ENCODE data around the gene FYB1.

DNA sequence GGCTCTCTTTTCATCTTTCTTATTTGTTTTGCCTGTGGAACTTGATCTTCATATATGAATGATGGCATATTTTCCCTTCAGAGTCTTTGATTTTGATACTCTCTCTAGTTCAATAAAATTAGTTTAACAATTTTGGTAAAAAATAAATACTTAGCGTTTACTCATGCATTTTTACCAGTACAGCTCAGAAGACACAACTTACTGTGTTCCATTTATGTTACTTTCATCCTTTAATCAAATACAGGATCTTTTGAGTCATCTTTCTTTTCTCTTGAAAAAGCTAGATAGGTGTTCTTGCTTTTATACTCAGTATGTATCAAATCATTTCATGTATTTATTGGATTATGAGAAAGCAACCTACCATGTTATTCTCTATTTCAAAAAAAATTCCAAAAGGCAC lies 98.0 kb downstream of the FYB1 start:
- TF ChIP-seq, protein P1, sequence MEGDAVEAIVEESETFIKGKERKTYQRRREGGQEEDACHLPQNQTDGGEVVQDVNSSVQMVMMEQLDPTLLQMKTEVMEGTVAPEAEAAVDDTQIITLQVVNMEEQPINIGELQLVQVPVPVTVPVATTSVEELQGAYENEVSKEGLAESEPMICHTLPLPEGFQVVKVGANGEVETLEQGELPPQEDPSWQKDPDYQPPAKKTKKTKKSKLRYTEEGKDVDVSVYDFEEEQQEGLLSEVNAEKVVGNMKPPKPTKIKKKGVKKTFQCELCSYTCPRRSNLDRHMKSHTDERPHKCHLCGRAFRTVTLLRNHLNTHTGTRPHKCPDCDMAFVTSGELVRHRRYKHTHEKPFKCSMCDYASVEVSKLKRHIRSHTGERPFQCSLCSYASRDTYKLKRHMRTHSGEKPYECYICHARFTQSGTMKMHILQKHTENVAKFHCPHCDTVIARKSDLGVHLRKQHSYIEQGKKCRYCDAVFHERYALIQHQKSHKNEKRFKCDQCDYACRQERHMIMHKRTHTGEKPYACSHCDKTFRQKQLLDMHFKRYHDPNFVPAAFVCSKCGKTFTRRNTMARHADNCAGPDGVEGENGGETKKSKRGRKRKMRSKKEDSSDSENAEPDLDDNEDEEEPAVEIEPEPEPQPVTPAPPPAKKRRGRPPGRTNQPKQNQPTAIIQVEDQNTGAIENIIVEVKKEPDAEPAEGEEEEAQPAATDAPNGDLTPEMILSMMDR (conservative IDR thresholded peaks at IDR 0.05; ENCODE audit: low read depth in 2 of 2) = no peak
- TF ChIP-seq EZH2phosphoT487 (IDR thresholded peaks at IDR 0.05; ENCODE audit: unreplicated experiment) (no peak), EZH2 (IDR thresholded peaks at IDR 0.05; ENCODE audit: low read depth, unreplicated experiment) (no peak), CREB1 (CRISPR knock-in tag; IDR thresholded peaks at IDR 0.05; ENCODE audit: low read depth) (no peak), POLR2AphosphoS5 (IDR thresholded peaks at IDR 0.05; ENCODE audit: low read depth) (no peak), JUNB (IDR thresholded peaks at IDR 0.05; ENCODE audit: unreplicated experiment) (no peak), NANOG (IDR thresholded peaks at IDR 0.05; ENCODE audit: borderline replicate concordance) (no peak), ZNF114 (CRISPR knock-in tag; IDR thresholded peaks at IDR 0.05) (no peak)
- TF ChIP-seq, protein P2, sequence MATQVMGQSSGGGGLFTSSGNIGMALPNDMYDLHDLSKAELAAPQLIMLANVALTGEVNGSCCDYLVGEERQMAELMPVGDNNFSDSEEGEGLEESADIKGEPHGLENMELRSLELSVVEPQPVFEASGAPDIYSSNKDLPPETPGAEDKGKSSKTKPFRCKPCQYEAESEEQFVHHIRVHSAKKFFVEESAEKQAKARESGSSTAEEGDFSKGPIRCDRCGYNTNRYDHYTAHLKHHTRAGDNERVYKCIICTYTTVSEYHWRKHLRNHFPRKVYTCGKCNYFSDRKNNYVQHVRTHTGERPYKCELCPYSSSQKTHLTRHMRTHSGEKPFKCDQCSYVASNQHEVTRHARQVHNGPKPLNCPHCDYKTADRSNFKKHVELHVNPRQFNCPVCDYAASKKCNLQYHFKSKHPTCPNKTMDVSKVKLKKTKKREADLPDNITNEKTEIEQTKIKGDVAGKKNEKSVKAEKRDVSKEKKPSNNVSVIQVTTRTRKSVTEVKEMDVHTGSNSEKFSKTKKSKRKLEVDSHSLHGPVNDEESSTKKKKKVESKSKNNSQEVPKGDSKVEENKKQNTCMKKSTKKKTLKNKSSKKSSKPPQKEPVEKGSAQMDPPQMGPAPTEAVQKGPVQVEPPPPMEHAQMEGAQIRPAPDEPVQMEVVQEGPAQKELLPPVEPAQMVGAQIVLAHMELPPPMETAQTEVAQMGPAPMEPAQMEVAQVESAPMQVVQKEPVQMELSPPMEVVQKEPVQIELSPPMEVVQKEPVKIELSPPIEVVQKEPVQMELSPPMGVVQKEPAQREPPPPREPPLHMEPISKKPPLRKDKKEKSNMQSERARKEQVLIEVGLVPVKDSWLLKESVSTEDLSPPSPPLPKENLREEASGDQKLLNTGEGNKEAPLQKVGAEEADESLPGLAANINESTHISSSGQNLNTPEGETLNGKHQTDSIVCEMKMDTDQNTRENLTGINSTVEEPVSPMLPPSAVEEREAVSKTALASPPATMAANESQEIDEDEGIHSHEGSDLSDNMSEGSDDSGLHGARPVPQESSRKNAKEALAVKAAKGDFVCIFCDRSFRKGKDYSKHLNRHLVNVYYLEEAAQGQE (IDR thresholded peaks at IDR 0.05; ENCODE audit: unreplicated experiment) = no peak

All from GM23338 (cell line).